ENCODE results near the gene PACSIN2.

GRCh38 chr22:42962295-42963230 is 52.4 kb downstream of the PACSIN2 start:
- TF ChIP-seq BHLHE40 (IDR thresholded peaks at IDR 0.05; ENCODE audit: borderline replicate concordance): no peak
- no peak for TF ChIP-seq FOXM1 (IDR thresholded peaks at IDR 0.05; ENCODE audit: borderline replicate concordance)
- TF ChIP-seq SUZ12 (IDR thresholded peaks at IDR 0.05): no peak
- TF ChIP-seq FOXK2 (IDR thresholded peaks at IDR 0.05): no peak

Measured in HEK293T (cell line).